Kidney glomerular epithelial cell (primary cell): ENCODE measurements around the gene DIP2C.

Experiments
- DNase-seq: peaks from one replicate; lab custom pipeline; 2025; lab: John Stamatoyannopoulos, UW

Gene DIP2C

DNA sequence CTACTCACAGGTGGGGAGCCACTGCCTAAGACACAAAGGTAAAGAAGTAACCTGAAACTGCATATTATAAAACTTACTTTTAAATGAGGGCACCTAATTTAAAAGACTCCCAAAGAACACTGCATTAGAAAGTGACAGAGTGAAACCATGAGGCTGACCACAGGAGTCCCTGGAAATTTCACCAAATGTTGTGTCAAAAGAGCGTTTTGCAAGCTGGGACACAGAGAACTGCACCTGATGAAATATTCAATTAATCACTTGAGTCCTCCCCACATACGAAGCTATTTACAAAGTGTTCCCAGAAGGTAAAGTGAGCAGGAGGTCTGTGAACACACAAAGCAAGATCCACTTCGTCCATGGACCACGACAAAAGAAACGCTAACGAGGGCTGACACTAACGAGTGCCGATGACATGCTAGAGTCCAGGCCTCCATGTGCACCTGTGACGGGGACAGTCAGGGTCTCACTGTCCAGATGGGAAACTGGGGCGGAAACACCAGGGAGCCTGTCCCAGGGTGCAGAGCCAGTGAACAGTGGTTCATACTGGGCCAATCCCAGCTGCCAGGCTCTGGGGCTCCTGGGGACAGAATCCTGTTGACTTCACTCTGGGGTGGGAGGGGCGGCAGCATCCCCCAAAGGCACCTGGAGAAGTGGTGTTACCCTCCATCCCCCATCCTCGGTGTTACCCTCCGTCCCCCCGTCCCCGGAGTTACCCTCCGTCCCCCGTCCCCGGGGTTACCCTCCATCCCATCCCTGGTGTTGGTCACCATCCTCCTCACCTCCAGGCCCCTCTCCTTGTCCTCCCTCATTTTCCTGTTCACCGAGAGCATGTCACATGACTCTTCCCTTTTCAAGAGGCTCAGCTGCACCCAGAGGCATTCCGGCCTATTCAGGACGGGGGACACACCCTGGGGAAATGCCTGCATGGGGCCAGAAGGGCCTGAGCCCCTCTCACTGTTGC, 63.4 kb downstream of the DIP2C start:
- DNase-seq, result no peak

DNA sequence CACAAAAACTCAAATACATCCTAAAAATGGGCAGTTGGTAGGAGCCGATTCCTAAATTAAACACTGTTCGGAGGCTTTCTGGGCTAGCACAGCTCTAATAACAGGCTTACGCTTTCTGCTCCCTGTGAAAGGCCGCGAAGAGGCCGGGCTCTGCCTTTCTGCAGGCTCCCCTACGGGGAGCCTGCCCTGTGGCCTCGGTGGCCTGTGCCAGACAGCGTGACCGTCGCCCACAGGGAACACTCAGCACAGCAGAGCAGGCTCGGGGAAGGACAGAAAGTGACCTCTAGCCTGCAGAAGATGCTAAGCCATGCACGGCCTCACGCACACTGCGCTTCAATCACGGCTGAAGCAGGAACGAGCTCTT, 64.2 kb downstream of the DIP2C start:
- no peak for DNase-seq

DNA sequence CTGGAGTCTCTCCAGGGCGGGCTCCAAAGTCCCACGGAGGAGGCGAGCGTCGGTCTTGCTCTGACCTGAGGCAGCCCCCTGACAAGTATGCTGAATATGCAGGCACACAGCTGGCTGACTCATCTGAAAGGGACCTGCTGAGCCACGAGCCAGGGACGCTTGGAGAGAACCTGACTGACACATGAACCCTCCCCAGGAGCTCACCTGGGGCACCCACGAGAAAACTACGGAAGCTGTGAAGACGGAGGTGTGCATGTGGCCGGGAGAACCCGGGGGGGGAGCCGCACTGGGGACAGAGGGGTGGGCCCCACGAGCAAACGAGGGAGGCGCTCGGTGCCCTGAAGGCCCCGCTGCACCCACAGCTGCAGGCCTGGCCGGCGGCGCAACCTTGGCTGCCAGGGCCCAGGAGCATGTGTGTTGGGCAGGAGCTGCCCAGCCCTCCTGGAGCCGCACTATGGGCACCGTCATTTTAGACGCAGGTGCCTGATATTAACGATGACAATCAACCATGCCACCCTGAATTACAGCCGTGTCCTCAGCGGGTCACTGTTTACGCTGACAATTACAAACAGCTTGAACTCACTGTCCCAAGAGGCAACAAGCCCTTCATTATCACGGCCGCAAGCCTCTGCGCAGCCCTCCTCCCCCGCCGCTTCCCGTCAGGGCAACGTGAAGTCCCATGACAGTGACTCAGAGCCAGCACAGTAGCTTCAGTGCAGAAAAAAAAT, 64.7 kb downstream of the DIP2C start:
- peak; percentile 75 for DNase-seq

DNA sequence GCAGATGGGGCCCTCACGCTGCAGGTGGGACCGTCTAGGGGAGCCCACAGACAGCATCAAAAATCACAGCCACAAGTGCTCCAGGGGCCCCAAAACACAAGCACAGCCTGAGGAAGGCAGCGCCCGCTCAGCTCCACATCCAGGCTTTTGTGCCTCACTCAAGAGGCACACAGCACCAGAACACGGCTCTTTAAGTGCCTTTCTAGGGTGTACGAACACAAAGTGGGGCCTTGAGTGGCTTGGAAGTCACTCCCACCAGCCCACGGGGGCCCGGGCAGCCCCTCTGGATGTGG, 65.2 kb downstream of the DIP2C start:
- DNase-seq, result no peak

DNA sequence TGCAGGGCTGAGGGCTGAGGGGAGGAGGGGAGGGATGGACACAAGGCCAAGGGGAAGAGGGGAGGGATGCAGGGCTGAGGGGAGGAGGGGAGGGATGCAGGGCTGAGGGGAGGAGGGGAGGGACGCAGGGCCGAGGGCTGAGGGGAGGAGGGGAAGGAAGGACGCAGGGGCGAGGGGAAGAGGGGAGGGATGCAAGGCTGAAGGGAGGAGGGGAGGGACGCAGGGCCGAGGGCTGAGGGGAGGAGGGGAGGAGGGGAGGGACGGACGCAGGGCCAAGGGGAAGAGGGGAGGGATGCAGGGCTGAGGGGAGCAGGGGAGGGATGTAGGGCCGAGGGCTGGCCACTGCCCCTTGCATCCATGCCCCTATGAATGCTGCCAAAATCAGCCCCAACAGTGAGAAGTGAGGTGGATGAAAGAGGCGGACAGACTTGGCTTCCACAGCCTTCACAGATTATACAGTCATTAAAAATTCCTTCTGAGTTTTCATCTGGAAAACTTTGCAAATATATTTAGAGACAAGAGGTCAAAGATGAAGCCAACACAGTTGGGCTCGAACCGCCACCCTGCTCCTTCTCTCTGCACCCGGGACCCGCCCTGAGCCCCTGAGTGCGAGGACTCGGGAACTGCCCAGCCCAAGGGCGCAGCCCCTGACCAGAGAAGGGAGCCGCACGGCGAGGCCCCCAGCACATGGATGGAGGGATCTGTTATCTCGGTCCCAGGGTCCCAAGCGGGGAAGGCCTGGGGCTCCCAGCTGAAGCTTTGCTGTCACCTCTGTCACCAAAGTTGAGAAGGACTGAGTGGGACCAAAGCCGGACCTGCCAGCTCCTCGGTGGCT, 65.8 kb downstream of the DIP2C start:
- peak; percentile 13 for DNase-seq

DNA sequence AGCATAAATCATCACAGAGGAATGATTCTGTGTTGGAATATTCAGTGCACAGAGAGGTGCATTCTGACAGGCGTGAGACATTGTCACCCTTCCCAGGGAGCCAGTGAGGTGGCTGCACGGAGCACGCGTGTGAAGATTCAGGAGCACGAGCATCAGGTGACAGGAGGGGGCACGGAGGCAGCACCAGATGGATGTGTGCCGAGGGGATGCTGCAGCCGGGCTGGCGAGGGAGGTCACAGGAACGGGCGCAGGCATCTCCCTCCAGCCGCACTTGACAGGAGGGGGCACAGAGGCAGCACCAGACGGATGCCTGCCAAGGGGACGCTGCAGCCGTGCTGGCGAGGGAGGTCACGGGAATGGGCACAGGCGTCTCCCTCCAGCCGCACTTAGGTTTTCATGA, 66.5 kb downstream of the DIP2C start:
- DNase-seq, result no peak

DNA sequence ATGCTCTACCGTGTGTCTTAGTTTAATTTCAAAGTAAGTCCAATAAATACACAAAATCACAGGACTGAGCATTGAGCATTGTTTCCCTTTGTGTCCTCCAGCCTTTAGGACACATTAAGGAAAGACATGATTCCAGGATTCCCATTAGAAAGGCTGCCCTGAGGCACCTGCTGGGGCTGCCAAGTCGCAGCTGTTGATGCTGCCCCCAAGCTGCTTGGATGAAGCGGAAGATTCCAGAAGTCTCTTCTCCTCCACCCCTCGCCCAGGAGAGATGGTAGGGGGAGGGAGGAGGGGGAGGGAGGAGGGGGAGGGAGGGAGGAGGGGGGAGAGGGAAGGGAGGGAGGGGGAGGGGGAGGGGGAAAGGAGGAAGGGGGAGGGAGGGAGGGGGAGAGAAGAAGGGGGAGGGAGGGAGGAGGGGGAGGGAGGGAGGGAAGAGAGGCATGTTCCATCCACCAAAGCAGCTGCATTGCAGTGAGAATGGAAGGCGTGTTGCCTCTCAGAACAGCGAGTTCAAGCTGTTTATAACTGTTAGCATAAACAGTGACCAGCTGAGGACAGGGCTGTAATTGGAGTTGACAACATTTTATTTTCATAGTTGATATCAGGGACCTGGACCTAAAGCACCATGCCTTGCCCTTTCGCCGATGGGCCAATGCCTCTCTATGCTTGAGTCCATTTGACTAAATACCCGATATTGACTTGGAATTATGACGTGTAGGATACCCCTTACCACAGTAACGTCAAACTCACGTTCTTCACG, 67.3 kb downstream of the DIP2C start:
- DNase-seq, result no peak

DNA sequence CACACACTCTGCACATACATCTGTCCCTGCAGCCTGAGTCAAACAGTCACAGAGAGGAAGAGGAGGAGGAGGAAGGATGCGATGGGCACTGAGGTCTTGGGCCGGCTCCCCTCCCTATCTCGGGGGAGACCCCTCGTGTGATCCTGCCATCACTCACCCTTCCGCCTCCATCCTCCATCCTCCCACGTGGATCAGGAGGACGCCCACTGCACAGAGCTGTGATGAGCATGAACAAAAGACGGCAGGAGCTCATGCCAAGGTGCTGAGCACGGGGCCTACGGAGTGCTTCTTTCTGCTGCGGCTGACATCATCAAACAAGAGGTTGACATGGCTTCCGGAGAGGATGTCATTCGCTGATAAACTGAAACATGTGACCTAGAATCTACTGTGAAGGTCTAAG, 68.0 kb downstream of the DIP2C start:
- no peak for DNase-seq

DNA sequence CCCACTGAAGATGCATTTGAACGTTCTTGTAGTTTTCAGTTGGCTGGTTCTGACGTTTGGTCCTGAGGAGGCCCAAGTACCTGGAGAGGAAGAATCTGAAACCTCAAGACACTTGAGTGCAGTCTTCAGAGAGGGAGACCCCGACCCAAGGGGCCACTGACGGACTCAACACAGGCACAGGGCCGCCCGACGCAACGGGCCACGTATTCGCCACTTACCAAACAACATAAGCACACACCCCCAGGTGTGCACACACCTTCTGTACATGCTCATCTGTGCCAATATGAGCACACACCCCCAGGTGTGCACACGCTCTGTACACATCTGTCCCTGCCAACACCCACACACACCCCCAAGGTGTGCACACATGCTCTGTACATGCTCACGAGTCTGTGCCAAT, 68.5 kb downstream of the DIP2C start:
- no peak for DNase-seq

DNA sequence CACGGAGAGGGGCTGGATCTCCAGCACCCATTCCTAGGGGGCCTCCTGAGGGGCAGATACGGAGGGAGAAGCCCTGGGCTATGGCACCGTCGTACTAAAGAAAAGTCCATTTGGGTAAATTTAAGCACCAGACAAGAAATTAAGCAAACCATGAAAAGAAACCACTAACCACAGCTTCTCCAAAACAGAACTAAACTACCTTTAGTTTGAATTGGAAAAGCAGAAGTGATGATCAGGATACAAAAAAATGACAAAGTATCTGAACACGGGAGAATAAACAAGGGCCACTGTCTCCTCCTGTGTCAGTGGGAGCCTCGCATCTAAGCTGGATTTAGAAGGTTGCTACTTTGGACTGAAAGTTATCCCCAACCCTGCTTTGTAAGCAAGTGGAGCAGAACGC, 69.1 kb downstream of the DIP2C start:
- no peak for DNase-seq

DNA sequence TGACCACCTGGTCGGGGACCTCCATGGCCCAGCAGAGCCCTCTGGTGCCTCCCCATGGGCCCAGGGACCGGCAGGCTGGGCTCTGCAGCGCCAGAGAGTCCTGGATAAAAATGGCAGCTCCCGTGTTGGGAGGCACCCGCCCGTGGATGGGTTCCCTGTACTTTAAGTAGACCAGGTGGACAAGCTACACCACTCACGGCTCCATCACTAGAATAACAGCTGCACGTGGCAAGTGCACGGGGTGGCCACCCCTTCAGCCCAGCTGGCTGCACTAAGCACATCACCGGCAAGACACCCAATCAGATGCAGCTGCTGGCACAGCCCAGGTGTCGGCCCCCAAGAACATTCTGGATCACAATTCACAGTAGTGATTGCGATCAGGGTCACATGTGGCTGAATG, 69.8 kb downstream of the DIP2C start:
- DNase-seq, result no peak

DNA sequence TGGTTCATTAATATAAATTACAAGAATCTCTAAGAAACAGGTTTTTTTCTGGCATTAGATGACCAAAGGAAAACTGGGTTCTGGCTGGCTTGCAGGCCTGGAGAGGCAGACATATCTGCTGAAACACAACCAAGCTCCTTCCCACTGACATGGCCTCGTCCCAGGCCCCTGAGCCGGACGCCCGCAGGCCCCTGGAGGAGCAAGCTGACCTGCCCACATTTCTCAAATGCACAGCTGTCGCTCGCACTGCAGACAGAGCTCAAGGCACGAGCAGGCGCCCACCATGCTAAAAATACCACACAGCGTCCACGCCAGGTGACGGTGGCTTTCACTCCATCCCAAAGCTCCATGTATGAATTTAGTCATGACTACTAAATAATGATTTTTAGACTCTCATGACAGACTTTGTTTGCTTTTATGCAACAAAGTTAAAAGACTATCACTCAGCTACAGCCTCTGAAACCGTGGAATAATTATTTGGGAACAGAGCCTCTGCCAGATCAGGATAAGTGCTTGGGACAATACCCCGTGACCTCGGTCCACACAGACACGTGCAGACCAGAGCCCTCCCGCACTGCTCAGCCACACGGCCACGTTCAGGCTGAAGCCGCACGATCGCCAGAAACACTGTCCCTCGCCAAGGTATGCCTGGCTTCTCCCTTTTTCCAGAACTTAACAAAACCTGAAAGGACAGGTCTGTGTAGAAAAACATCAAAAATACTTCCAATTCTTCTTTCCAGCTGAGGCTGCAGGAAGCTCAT, 71.1 kb downstream of the DIP2C start:
- no peak for DNase-seq

DNA sequence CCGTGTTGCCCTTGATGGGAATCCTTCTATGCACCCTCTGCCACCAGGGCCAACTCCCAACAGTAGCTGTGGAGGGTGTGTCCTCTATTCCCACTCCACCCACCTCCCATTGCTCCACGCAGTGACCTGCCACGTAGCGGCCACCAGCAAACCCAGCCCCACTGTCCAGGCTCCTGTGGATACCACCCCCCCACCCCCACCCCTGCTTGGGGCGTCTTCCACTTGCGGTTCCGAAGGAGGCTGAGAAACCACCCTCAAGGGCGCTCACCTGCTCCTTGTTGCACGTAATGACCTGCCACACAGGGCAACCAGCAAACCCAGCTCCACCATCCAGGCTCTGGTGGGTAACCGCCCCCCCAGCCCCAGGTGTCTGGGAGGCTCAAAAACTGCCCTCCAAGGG, 72.0 kb downstream of the DIP2C start:
- no peak for DNase-seq

DNA sequence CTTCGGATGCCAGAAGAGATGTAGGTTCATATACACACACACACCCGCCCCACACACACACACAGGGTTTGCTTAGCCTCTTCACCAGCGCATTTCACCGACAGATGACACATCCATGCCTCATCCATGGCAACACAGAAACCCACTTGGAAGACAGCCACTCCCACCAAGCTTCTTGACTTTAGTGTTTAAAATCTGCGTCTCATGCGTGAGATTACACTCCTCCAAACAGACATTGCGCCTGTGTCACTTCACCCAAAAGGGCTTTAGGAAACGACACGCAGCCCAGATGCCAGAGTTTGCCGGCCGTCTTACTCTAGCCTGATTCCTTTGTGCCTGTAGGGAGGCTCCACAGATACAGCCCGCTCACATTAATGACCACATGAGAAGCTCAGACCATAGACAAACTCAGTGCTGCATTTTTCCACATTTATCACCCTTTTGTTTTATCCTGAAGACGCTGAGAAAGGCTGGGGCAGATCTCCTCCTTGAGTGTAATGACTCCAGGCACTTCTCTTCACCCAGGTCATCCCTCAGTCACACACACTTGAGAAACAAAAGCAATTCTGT, 73.8 kb downstream of the DIP2C start:
- DNase-seq, result no peak

DNA sequence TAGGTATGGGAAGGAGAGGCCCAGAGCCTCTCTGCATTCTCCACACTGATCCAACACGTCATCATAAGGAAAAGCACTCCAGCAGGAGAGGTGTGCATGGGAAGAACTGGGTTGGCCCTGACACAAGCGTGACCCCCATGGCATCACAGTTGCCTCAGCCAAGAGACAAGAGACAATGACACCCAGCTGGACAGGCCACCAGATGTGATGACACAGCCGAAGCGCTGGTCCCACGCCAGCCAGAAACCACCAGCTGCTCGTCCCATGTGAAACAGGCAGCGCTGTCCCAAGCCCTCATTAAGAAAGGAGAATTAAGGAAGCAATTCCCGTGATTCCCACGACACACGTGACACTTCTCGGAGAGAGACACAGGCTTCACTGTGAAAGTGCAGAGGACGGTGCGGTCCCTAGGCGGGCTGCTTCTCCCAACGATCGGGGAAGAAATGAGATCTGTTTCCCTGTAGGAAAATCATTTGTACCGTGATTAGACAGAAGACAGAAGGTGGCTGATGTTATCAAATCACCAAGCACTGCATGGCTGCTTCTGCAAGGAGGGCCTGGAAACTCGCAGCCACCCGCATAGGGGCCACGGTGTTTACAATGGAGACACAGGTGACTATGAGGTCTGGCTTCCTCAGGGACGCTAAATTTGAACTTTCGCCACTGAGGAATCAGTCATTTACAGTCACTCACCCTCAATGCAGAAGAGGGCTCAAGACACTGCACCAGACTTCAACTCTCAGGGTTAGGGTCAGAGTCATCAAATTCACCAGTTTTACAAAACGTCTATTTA, 74.5 kb downstream of the DIP2C start:
- DNase-seq, result no peak

DNA sequence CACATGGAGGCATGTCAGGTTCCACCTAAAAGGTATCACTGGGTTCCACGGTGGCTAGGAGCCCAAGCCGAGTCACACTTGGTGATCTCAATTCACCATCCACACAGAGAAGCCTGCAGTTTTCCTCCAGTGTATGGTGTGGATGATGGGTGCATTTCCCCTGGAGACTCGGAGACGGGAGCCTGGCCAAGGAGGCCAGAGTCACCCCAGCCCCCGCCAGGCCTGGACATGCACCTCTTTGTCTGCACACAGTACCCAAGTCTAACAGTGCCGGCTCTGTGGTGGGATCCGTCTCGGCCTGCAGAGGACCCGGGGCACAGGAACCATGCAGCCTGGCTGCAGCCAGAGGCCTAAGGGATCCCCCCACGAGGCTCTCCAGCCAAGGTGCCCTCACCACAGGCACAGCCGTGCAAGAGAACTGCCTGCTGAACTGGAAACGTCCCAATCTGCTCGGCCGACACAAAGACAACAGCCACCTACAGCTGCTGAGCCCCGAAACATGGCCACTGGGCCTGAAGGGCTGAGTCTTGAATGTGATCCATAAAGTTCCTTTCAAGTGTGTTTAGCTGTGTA, 75.2 kb downstream of the DIP2C start:
- DNase-seq, result no peak

DNA sequence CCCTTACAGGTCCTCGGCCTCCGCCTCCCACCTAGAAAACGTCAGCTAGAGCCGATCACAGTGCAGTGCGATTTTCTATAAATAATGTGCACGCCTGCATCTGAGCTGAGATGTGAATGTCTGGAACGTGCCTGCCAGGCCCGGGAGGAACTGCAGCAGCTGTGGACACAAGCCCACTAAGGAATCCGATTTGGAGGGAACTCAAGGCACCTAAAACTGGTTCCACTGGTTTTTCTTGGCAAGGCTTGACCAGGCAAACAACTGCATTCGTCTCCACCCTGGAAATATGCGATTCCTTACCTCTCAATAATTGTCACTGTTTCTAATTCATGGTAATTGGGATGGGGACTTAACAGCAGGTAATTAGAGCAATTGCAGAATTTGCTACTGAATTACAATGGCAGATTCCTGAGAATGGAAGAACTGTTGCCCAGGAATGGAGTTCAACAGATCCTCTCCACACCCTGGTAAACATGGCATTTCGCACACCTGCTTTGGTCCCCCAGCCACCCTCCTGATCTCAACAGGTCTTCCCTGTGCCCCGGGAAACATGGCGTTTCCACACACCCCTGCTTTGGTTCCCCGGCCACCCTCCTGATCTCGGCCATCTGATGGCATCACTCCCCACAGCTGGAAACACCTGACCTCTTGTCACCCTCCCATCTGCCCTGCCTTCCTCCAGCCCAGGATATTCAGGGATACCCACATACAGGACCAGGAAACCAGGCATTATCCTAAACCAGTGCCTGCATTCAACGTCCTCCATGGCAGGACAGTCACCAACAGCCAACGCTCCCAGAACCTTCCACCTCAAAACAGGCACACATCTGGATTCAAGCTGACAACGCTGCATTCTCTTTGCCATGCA, 76.0 kb downstream of the DIP2C start:
- DNase-seq, result no peak

DNA sequence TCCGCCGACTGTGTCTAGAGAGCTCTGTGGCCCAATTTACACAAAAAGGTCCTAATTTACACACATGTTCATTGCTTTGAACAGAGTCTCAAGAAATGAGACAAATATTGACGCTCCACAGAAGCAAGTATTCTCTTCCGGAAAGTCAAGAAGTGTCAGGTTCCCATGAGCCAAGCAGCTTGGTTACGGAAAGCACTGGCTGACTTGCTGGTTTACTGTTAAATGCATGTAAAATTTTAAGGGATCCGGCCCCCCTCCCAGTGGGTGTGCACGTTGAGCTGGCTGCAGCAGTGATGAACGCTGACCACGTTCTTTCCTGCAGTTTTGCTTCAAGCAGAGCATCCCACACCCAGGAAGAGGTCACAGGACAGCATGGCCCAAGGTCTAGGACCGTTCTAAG, 76.8 kb downstream of the DIP2C start:
- DNase-seq, result no peak
